ENCODE results near the gene ADSS1.

DNA sequence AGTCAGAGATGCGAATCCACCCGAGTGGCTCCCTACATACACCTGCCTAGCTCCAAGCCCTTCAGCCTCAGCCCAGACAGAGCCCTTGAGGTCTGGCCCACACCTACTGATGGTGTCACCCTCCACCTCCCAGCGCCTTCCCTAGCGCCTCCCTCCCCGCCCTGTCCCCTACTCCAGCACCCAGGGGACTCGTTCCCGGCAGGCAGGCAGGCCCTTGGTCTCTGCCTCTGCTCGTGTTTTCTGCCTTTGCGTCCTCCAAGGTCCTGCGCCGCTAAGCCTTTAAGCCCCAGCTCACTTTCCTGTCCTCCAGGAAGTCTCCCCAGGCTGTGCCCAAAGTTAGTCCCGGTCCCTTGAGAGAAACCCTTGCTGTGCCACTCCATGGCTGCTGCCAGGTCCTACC, 21.9 kb upstream of the ADSS1 start:
- TF ChIP-seq, protein P1, sequence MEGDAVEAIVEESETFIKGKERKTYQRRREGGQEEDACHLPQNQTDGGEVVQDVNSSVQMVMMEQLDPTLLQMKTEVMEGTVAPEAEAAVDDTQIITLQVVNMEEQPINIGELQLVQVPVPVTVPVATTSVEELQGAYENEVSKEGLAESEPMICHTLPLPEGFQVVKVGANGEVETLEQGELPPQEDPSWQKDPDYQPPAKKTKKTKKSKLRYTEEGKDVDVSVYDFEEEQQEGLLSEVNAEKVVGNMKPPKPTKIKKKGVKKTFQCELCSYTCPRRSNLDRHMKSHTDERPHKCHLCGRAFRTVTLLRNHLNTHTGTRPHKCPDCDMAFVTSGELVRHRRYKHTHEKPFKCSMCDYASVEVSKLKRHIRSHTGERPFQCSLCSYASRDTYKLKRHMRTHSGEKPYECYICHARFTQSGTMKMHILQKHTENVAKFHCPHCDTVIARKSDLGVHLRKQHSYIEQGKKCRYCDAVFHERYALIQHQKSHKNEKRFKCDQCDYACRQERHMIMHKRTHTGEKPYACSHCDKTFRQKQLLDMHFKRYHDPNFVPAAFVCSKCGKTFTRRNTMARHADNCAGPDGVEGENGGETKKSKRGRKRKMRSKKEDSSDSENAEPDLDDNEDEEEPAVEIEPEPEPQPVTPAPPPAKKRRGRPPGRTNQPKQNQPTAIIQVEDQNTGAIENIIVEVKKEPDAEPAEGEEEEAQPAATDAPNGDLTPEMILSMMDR (IDR thresholded peaks at IDR 0.05): no peak
- TF ChIP-seq POLR2A (IDR thresholded peaks at IDR 0.05) (no peak), POLR2AphosphoS5 (IDR thresholded peaks at IDR 0.05) (no peak)

Measured in transverse colon (tissue), 4 donors.